Bladder microvascular endothelial cell (primary cell): ENCODE results near the gene CD63. TPM values are rescaled to one million over a fixed set of nuclear protein-coding genes. Genes with fewer than 3 reads are reported as not detected.

ENCODE experiments used
- total RNA-seq: library from RNA; depleted of rRNA; stranded (reverse); fragments of >200 nt; gene quantifications from 2 replicates; pipeline ENCODE4 v1.2.3, GENCODE V29; 2014

Gene CD63, protein sequence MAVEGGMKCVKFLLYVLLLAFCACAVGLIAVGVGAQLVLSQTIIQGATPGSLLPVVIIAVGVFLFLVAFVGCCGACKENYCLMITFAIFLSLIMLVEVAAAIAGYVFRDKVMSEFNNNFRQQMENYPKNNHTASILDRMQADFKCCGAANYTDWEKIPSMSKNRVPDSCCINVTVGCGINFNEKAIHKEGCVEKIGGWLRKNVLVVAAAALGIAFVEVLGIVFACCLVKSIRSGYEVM
- total RNA-seq, result 1,206 and 1,347 TPM in 2 replicates

DNA sequence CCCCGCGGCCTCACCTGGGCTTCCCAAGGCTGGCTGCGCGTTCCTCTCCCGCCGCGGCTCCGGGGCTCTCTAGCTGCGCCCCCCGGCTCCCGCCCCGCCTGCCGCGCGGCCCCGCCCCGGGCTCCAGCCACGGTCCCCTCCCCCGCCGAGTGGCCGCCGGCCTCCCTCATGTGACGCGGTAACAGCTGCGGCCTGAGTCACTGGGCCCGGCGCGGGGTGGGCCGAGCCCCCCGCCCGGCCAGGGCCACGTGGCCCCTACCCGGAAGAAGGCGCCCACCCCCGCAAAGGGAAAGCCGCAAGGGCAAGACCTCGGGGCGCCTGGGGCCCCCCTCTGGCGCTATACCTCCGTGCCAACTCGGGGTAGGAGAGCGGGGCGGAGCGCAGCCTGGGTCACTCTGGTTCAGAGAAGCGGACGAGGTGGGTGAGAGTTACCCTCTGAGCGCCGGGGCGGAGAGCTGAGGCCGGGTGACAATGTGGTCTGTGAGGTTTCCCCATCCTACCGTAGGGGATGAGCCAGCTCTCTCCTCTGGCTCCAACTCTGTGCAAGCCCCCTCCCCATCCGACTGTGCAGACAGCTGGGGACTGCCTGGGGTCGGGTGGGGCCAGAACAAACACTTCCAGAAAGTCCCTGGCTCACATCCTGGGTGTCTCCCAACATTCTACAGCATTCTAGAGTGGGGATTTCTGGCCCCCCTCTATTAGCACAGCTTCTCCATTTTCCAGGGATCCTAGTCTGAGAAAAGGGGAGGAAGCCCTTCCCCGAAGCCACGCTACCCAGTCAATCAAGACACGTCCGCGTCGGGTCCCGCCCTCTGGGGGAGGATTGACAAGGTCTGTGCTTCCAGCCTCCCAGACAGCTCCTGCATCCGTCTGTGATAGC, at the start of gene CD63:
Gene CD63, minus strand, starts transcription at position 71 of the 880 bp plus-strand sequence. CDS start 668 bp downstream, outside the sequence.

DNA sequence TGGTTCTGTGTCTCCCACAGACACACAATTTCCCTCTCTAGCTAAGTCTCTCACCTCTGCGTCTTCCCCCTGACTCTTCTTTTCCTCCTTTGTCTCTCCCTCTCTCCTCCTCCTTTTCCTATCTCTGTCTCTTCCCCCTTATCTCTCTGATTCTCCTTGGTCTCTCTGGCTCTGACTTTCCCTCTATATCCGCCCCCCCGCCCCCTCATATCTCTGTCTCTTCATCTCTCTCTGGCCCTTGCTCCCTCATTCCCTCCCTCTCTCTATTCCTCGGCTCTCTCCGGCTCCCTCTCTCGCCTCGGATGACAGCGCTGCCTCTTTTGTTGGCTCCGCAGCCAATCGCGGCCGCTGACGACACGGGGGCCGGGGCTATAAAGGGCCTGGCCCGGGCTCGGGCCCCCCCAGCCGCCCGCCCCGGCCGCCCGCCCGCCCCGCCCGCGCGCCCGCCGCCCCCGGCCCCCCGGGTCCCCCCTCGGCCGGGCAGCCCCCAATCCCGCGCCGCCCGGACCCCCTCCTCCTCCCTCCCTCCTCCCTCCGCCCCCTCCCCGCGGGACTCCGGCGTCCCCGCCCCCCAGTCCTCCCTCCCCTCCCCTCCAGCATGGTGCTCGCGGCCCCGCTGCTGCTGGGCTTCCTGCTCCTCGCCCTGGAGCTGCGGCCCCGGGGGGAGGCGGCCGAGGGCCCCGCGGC, 14.1 kb upstream of the CD63 start, which contains the start of gene GDF11:
Gene GDF11, plus strand, starts transcription at position 404 of the 687 bp plus-strand sequence. Its CDS starts 195 bp downstream, at position 599.

DNA sequence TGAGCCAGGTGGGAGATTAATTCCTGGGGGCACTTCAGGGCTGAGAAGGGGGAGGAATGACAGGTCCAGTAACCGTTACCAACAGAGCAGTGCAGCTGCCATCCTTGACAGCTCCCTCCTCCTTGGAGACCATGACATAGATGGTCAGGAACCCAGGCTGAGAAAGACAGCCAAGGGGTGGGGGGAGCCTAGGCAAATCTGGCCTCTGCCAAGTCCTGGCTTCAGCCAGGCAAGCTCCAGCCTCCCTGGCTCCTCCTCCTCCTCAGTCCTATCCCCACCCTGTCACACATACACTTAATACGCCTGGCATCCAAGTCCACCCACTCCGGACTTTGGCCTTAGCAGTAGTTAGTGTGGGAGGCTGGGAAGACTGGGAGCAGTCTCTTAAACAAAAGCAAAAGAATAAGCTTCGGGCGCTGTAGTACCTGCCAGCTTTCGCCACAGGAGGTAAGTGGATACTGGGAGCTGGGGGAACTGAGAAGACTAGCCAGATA, 8.7 kb downstream of the CD63 start, which contains the start of gene RDH5:
Gene RDH5, plus strand, starts transcription at position 323 of the 494 bp plus-strand sequence. CDS start 792 bp downstream, outside the sequence.

DNA sequence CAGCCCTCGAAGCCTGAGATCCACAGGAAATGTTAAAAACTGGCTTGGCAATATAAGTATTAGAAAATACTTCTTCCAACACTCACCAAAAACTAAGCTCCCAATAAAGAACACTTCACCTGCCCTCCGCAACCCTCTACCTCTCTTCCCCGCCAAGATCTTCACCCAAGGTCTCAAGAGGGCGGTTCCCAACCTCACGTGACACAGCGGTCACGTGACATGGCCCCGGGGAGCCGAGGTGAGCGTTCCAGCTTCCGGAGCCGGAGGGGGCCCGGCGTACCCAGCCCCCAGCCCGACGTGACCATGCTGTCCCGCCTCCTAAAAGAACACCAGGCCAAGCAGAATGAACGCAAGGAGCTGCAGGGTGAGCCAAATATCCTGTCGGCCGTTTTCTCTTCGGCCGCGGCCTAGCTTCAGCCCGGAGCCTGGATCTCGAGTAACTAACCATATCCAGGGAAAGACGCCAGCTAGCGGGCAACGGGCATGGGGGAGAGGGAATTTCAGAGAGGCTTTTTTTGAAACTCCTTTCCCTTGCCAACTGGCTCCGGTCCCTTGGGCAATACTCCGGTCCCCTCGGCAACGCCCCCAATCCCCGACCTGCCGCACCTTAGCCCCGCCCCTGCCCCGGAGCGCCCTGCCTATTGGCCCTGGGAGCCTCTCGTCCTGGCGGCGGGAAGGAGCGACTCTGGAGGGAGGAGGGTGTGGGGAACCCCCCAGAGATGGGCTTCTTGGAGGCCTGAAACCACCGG, 12.8 kb downstream of the CD63 start, which contains the start of gene BLOC1S1:
Gene BLOC1S1, plus strand, starts transcription at position 214 of the 749 bp plus-strand sequence. Its CDS starts 6 bp downstream, at position 220.

DNA sequence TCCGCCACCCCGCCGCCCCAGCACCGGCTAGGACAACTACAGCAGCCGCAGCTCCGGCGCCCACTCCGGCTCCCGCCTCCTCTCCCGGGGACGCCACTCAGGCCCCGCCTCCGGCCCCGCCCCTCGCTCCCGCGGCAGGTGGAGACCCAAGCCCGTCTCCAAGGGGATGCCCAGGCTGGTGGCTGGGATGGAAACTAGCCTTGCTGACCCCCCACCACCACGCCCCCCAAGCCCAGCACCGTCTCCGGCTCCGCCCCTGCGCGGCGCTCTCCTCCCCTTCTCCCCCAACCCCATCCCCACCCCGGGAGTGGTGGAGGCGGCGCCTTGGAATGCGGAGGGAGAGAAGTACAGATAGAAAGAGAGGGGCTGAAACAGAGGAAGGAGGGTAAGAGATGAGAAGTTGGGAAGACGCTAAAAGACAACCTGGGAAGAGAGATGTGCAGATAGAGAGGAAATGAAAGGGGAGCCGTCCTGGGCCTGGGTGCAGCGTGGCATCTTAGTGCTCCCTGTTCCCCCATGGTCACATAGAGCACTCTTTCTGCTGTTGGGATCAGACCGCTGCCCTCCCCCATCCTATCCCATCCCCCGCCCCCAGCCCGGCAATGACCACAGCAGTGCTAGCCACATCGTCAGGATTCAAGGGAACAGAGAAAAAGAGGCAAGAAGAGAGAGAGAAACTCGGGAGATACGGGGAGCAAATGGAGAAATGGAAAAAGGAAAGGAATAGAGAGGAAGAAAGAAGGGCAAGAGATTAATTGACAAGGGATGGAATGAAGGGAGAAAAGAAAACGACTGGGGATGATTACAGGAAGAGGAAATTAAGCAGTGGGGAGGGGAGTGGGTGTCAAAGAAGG, 20.7 kb downstream of the CD63 start, which contains the start of gene ITGA7:
Gene ITGA7, minus strand, starts transcription at position 64 of the 854 bp plus-strand sequence. CDS start 222 bp downstream, outside the sequence.

Other genes with a start within 250 kb of the CD63 start
- gene OR6C68, start 236.6 kb downstream of the CD63 start, total RNA-seq, result not detected in 2 replicates
- not detected in 2 replicates for gene OR6C4, start 179.4 kb downstream of the CD63 start, total RNA-seq
- not detected in 2 replicates for gene OR2AP1, start 156.5 kb downstream of the CD63 start, total RNA-seq
- gene OR10P1, start 92.1 kb downstream of the CD63 start, total RNA-seq, result not detected in 2 replicates
- 0.76 and 0.81 TPM in 2 replicates for gene ITGA7, start 21.1 kb downstream of the CD63 start, total RNA-seq
- gene BLOC1S1, start 13.0 kb downstream of the CD63 start, total RNA-seq, result 47.5 and 72.9 TPM in 2 replicates
- 0.97 and 1.6 TPM in 2 replicates for gene RDH5, start 8.6 kb downstream of the CD63 start, total RNA-seq
- gene GDF11, start 14.1 kb upstream of the CD63 start, total RNA-seq, result 0.65 and 2.7 TPM in 2 replicates
- 87.5 and 139 TPM in 2 replicates for gene SARNP, start 88.7 kb upstream of the CD63 start, total RNA-seq
- 21.0 and 62.7 TPM in 2 replicates for gene ORMDL2, start 89.0 kb upstream of the CD63 start, total RNA-seq
- 40.2 and 54.4 TPM in 2 replicates for gene DNAJC14, start 100.6 kb upstream of the CD63 start, total RNA-seq
- 0.49 and 1.4 TPM in 2 replicates for gene MMP19, start 113.9 kb upstream of the CD63 start, total RNA-seq
- 27.3 and 33.2 TPM in 2 replicates for gene PYM1, start 198.9 kb upstream of the CD63 start, total RNA-seq
- 29.0 and 37.6 TPM in 2 replicates for gene DGKA, start 202.2 kb upstream of the CD63 start, total RNA-seq
- 0.38 and 0.81 TPM in 2 replicates for gene PMEL, start 237.0 kb upstream of the CD63 start, total RNA-seq
- gene CDK2, start 237.8 kb upstream of the CD63 start, total RNA-seq, result 27.1 and 35.3 TPM in 2 replicates
- 30.6 and 52.0 TPM in 2 replicates for gene RAB5B, start 245.1 kb upstream of the CD63 start, total RNA-seq